HG02759 (cell line): Measurements from ENCODE around the gene SKA1.
"Not testable (repeated sequence)": the region's sequence is repeated elsewhere in the genome, so short reads cannot be mapped to it uniquely, and the experiment has no call there.

Experiments used
- ATAC-seq: cut with Tn5 transposase; IDR thresholded peaks from one replicate; pipeline ENCODE4 v1.9.1; 2021; ENCODE audit warnings: mild to moderate bottlenecking, moderate library complexity; ENCODE audit not compliant: unreplicated experiment

Gene SKA1

DNA sequence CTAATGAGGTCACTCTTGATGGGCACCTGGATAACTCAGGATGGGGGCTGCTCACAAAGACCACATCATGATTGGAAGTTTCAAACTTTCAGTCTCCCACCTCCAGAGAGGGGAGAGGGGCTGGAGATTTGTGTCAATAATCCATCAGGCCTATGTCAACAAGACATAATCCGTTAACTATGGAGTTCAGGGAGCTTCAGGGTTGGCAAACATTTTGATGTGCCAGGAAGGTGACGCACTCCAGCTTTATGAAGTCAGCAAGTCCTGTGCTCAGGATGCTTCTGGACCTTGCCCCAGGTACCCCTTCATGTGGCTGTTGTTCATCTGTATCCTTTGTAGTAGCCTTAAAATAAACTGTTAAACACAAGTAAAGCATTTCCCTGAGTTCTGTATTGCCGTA, 19.0 kb downstream of the SKA1 start:
- no peak for ATAC-seq

DNA sequence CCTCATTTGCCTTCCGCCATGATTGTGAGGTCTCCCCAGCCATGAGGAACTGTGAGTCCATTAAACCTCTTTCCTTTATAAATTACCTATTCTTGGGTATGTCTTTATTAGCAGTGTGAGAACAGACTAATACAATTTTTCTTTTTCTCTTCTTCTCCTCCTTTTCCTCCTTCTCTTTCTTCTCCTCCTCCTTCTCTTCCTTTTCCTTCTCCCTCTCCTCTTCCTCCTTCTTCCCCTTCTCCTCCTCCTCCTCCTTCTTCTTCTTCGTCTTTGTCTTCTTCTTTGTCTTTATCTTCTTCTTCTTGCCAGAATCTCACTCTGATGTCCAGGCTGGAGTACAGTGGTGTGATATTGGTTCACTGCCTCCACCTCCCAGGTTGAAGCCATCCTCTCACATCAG, 20.2 kb downstream of the SKA1 start:
- no peak for ATAC-seq

DNA sequence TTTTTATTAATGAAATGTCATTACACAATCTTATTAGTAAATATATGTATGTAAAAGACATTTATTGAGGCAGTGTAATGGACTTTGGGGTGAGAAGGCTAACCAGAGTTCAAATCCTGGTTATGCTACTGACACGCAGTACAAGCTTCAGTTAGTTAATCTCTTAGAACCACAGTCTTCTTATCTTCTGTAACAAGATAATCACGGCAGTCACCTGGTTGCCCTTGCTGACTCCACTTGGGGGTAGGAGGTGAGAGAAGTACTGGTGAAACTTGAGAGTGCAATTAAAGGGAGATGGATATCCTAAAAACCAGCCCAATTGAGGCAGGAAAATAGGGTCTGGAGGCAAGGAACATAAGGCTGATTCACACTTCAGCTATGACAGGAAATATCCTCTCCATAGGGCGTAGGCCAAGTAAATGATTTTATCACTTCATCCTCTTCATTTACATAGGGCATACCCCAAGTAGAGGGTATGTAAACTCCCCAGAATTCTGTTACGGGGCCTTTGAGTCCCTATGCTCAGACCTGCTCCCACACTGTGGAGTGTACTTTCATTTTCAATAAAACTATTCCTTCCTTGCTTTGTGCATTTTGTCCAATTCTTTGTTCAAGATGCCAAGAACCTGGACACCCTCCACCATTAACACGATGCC, 21.3 kb downstream of the SKA1 start:
- no peak for ATAC-seq

DNA sequence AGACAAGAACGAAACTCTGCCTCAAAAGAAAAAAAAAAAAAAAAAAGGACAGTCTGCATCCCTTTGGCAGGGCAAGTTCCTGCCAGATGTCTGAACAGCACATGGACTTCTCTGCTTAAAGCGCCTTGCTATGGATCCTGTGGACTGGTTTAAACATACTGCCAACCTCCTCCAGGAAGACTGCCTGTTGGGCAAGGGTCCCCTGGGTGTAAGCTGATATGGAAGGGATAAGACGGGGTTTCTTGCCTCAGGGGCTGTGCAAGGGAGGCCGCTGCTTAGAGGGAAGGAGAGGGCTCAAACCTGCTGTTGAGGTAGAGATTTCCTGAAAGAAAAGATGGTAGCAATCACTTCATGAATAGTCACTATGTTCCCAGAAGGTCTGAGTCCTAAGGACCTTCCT, 22.2 kb downstream of the SKA1 start:
- ATAC-seq, result no peak

DNA sequence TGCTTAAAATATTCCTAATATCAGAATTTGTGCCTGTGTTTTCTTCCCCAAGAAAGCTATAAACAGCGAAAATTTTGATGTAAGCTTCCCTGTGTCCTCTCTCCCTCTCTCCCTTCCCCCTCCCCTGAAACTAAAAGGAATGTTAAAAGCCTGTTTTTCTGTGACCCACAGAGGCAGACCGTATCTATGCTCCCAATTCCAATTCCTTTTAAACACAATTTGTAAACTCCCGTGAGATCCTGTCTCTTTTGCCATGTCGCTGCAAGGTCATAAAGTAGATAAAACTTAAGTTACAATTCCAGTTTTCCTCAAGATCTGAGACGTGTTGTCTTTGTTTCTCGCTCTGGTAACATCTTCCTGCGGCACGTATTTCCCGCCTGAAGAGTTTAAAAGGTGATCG, 23.3 kb downstream of the SKA1 start:
- ATAC-seq, result no peak

DNA sequence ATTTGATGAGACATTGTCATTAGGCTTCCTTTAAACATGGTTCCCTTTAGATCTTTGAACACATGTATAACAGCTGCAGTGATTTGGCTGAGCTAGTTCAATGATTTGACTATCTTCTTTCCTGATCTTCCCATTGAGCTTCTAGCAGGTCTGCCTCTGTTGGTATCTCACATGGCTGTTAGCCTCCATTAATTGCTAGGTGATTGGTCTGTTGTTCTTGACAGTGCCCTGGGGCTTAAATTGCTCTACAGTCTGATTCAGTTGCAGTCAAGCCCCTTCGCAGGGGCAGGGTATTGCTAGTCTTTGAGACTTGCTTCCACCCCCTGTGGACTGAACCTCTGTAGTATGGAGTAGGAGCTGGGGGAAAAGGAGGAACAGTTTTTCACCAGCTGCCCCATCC, 24.1 kb downstream of the SKA1 start:
- no peak for ATAC-seq

DNA sequence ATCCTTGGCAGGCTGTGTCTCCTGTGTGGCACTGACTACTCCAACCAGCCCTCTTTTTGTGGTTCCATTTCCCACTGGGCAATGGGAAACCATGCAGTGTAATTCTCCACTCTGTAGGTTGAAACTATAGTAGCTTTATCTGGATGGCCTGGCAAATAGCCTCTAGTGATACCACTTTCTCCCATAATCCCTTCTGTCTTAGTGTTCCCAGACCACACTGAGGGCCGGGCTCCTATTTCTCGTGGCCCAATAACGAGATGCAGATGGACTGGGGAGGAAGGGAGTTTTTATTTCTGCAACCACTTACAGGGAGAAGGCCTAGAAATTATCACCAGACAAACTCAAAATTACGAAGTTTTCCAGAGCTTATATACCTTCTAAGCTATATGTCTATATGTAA, 24.7 kb downstream of the SKA1 start:
- no peak for ATAC-seq

DNA sequence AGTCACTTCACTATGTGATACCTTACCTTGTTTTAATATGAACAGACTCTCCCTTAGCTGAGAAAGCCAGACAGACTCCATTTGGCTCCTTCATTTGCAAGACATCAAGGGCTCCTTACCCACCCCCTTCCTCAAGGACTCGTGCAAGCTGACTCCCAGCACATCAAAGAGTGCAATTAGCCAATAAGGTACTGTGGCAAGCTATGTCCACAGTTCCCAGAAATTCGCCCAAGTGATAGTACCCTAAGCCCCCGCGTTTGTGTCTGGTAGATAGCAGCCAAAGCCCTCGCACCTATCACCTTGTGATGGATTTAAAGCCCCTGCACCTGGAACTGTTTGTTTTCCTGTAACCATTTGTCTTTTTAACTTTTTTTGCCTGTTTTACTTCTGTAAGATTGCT, 25.6 kb downstream of the SKA1 start:
- ATAC-seq, result not testable (repeated sequence)

DNA sequence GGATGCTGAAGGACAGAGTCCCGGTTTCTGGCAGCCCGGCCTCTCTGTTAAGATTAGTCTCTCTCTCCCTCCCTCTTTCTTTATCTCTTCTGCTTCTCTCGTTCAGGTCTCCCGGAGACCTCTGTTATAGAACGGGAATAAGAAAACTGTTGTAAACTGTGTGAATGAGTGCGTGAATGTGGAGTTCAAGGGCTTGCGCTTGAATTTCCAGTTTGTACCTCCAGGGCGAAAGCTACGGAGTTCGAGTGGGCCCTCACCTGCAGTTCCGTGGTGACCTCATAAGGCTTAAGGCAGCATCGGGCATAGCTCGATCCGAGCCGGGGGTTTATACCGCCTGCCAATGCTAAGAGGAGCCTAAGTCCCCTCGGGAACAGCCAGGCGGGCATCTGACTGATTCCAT, 26.4 kb downstream of the SKA1 start:
- no peak for ATAC-seq

DNA sequence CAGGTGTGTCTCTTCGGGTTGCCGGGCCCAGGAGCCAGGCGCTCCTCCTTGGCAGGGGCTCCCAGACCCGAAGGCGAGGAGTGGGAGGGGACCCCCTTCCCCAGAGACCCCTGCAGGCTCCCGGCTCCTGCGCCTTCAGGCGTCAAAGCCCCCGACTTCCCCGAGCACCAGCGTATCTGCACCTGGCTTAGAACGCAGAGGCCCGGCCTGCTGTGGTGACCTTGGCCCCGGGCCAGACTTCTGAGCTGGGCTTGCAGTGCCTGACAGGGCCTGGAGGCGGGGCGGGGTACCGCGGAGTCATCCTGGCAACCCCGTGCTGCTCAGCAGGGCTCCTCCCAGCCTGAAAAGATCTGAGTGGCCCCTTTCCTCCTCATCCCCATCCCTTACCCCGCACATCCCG, 27.0 kb downstream of the SKA1 start:
- ATAC-seq, result no peak

DNA sequence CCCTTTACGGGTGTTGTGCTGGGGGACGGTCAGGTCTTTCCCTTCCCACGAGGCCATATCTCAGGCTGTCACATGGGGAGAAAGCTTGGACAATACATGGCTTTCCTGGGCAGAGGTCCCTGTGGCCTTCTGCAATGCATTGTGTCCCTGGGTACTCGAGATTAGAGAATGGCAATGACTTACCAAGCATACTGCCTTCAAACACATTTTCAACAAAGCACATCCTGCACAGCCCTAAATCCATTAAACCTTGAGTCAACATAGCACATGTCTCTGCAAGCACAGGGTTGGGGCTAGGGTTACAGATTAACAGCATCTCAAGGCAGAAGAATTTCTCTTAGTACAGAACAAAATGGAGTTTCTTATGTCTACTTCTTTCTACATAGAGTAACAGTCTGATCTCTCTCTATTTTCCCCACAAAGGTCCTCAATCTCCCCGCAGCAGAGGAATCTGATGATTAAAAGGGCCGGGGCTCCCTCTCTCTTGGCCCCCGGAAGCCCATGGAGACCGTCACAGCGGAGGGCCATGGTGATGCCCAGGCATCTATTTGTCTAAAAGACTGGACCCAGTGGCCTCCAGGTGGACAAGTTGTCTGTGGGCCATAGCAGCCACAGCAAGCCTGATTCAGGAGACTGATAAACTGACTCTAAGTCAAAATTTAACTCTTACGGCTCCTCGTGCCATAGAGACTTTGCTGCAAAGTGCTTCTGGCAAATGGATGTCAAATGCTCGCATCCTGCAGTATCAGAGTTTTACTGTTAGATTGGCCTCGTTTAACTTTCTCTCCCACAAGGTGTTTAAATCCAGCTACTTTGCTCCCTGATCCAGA, 30.1 kb downstream of the SKA1 start:
- ATAC-seq, result not testable (repeated sequence)

DNA sequence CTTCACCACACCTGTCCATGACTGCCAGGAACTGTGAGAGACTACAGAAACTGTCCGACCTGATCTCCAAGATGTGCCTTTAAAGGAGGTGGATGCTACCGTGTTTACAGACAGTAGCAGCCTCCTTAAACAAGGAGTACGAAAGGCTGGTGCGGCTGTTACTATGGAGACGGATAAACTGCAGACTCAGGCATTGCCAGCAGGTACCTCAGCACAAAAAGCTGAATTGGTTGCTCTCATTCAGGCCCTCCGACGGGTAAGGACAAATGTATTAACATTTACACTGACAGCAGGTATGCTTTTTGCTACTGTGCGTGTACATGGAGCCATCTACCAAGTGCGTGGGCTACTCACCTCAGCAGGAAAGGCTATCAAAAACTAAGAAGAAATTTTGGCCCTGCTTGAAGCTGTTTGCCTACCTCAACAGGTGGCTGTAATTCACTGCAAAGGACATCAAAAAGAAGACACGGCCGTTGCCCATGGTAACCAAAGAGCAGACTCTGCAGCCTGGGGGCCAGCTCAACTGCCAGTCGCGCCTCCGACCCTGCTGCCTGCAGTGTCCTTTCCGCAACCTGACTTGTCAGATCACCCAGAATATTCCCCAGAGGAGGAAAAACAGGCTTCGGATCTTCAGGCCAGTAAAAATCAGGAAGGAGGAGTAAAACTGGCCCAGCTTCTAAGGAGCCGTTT, 30.9 kb downstream of the SKA1 start:
- ATAC-seq, result no peak

DNA sequence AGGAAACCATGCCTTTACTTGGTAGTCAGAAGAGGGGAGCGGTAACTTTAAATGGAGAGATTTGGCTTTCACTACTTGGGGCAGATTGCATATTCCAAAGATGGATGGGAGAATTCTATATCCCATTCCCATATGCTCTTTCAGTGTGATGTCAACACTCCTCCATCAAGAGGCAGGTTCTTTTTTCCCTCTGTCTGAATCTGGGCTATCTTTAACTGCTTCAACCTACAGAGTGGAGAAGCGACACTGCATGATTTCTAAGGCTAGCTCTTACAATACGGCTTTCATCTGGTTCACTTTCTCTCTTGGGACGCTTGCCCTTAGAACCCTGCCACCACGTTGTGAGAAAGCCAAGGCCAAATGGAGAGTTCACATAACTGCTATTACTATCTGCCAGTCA, 34.4 kb downstream of the SKA1 start:
- no peak for ATAC-seq

DNA sequence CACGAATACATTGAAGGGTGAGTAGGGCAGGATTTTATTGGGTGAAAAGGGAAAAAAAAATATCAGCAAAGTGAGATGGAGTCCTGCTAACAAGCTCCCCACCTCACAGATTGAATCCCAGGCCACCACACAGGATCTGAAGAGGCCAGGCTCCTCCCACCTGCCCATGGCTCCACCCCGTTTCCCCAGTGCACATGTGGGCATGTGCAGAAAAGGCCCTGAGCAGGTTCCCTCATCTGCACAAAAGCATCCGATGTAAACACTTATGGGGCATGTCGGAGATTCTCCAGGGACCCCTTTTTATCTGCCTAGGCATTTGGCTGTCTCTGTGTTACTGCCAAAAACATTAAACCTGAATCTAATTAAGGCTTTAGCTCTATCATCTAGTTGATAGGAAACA, 35.2 kb downstream of the SKA1 start:
- ATAC-seq, result no peak

DNA sequence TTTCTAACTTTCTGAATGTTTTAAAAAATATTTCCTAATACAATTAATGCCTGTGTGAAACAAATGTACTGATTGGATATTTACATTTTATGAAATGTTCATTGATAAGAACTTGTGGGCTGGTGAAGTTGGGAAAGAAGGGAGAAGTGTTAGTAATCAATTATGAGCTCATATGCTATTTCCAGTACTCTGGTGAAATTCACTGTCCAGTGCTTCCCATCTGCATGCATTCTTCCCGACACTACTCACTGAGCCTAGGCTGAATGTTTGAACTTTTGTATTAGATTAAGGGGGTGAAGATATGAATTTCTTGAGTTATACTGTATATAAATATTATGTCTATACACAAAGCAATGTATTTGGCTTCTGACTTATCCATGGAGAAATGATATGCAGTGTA, 36.0 kb downstream of the SKA1 start:
- ATAC-seq, result no peak

DNA sequence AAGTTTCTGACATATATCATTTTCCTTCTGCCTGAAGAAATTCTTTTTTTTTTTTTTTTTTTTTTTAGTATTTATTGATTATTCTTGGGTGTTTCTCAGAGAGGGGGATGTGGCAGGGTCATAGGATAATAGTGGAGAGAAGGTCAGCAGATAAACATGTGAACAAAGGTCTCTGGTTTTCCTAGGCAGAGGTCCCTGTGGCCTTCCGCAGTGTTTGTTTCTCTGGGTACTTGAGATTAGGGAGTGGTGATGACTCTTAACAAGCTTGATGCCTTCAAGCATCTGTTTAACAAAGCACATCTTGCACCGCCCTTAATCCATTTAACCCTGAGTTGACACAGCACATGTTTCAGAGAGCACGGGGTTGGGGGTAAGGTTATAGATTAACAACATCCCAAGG, 42.0 kb downstream of the SKA1 start:
- ATAC-seq, result not testable (repeated sequence)

DNA sequence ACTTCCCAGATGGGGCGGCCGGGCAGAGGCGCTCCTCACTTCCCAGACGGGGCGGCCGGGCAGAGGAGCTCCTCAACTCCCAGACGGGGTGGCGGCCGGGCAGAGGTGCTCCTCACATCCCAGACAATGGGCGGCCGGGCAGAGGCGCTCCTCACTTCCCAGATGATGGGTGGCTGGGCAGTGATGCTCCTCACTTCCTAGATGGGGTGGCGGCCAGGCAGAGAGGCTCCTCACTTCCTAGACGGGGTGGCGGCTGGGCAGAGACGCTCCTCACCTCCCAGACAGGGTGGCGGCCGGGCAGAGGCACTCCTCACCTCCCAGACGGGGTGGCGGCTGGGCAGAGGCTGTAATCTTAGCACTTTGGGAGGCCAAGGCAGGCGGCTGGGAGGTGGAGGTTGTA, 42.9 kb downstream of the SKA1 start:
- ATAC-seq, result not testable (repeated sequence)

DNA sequence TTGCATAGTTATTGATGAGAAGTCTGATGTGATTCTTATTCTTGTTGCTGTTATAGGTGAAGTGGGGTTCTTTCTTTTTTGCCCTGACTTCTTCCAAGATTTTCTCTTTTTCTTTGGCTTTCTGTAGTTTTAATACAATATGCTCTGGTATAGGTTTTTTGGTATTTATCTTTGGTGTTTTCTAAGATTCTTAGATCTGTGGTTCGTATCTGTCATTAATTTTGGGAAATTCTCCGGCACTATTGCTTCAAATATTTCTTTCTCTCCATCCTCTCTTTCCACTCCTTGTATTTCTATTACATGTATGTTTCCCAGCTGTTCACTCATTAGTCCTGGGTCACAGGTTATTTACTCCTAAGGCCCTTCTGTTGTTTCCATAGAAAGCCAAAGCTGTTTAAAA, 43.8 kb downstream of the SKA1 start:
- ATAC-seq, result no peak

DNA sequence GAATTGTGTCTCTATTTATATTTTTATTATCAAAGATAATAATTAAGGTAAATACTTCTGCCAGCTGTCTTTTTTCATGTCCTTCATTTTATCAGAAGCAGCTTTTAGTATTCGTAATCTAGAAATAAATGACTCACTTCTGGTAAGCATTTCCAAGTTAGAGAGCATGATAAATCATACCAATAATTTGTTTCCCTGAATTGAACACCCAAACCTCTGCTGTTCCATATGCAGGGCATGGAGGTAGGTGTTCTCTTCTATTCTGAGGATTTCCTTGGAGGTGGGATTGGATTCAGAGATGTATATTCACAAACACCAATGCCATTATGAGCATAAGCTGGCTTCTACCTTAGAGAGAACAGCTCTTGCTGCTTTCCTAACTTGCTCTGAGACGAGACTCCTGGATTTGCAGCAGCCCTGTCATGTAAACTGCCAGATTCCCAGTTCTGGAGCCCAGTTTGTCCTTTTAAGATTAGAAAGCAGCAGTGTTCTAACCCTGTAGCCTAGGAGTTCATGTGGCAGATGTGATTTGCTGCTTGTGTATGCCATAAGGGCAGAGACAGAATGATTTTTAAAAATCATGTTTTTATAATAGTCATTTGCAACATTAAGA, 47.5 kb downstream of the SKA1 start:
- no peak for ATAC-seq

DNA sequence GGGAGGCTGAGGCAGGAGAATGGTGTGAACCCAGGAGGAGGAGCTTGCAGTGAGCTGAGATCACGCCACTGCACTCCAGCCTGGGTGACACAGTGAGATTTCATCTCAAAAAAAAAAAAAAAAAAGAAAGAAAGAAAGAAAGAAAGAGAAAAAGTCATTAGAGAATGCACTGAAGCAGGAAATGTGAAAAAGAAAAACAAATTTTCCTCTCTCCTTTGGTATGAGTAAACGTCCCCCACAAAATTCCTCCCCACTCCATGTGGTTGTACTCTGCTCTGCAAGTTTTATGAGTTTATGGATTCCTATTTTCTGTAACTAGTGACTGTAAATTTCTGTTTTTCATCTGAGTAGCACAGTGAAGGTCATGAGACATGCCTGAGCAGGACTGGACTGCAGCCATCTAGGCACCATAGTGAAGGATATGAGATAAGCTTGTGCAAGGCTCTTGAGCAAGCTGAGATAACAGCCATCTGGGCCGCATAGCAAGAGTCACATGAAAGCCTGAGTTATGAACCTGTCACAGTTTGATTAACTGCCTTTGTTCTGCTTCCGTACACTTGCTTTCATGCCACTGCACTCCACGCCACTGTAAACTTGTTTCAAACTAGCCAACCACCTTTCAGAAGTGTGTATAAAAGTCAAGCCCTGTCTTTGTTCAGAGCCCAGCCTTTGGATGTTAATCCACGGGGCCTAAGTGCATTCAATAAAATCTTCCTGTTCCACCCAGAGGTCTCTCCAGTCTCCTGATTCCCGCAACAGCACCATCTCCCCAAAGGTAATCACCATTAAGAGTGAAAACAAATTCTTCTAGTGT, 50.2 kb downstream of the SKA1 start:
- ATAC-seq, result no peak

DNA sequence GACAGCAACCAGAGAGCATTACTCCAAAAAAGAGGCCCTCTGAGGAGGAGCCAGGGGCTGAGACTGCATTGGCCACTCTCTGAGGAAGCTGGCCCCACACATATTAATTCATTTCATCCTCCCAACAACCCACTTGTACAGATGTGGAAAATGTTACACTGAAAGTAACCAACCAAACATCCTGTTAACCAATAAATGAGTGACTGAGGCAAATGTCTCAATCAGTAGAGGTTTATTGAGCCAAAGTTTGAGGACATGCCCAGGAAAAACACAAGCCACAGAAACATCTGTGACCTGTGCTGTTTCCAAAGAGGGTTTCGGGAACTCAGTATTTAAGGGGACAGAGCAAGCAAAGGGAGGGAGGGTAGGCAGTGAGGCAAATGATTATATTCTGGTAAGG, 53.0 kb downstream of the SKA1 start:
- ATAC-seq, result no peak
